GM12891 (cell line): ENCODE measurements around the gene ABCC1.

Experiments
- POLR2A ChIP-seq: IDR thresholded peaks from 2 replicates; pipeline ENCODE4 v1.6.1; 2011; ENCODE audit warnings: low read depth, low read length, control low read depth
- POLR2AphosphoS5 ChIP-seq: IDR thresholded peaks from 2 replicates; pipeline ENCODE4 v1.6.1; 2011; ENCODE audit warnings: low read depth, low read length, control low read depth
- TAF1 ChIP-seq: IDR thresholded peaks from 2 replicates; pipeline ENCODE4 v1.6.1; 2011; ENCODE audit warnings: low read depth, low read length, control low read depth

- TF ChIP-seq TAF1: no peak
- TF ChIP-seq POLR2AphosphoS5: no peak
- no peak for TF ChIP-seq POLR2A
Measured at GRCh38 chr16:16081141-16081540, 131.7 kb downstream of the ABCC1 start.
